CD14-positive monocyte (primary cell): Measurements from ENCODE around the gene COQ4. TPM values are rescaled to one million over a fixed set of nuclear protein-coding genes. Genes with fewer than 3 reads are reported as not detected.

ENCODE experiments used
- DNase-seq, 3 donors: peaks; one replicate each; pipeline ENCODE4 v3.0.0-alpha.2; 2011 to 2022
- H2AFZ ChIP-seq: 2 replicates; pipeline ENCODE4 v1.6.0; 2012; ENCODE audit warnings: mild to moderate bottlenecking, low read depth, low read length, inconsistent platforms; ENCODE audit not compliant: insufficient read depth, poor library complexity, severe bottlenecking
- H3K27ac ChIP-seq, 2 donors: 1 replicate in 1 of 2; 2 replicates in 1 of 2; pipeline ENCODE4 v1.5.1; 2012 to 2013; ENCODE audit warnings: low read length in 2 of 2, control low read depth in 1 of 2, inconsistent platforms in 1 of 2, low read depth in 1 of 2, mild to moderate bottlenecking in 1 of 2
- H3K27me3 ChIP-seq, 2 donors: one replicate each; pipeline versions ENCODE4 v1.6.0 to v1.6.1; 2011 to 2013; ENCODE audit warnings: low read length in 2 of 2; ENCODE audit not compliant: control insufficient read depth in 2 of 2, insufficient read depth in 2 of 2
- H3K36me3 ChIP-seq, 2 donors: replicated peaks in 1 of 2; 1 replicate in 1 of 2; 2 replicates in 1 of 2; pipeline versions ENCODE4 v1.5.1 to v1.6.1; 2012 to 2013; ENCODE audit warnings: low read length in 2 of 2, control low read depth in 1 of 2, inconsistent platforms in 1 of 2, mild to moderate bottlenecking in 1 of 2; ENCODE audit not compliant: insufficient read depth in 2 of 2, control insufficient read depth in 1 of 2
- H3K4me1 ChIP-seq, 2 donors: 1 replicate in 1 of 2; 2 replicates in 1 of 2; pipeline versions ENCODE4 v1.5.1 to v1.6.1; 2012 to 2013; ENCODE audit warnings: low read length in 2 of 2, control low read depth in 1 of 2, inconsistent platforms in 1 of 2, mild to moderate bottlenecking in 1 of 2, moderate library complexity in 1 of 2; ENCODE audit not compliant: insufficient read depth in 2 of 2, control insufficient read depth in 1 of 2
- H3K4me2 ChIP-seq: replicated peaks from 2 replicates; pipeline ENCODE3; 2012; ENCODE audit warnings: low read length, moderate library complexity, mild to moderate bottlenecking; ENCODE audit not compliant: poor library complexity, severe bottlenecking; ENCODE audit errors: extremely low read depth
- H3K4me3 ChIP-seq, 3 experiments: fragments of 200-600 bp in 1 of 3; sonication (generic) in 1 of 3; replicated peaks in 1 of 3; 1 replicate in 2 of 3; 2 replicates in 1 of 3; pipeline ENCODE4 v1.5.1; 2011 to 2013; ENCODE audit warnings: low read length in 3 of 3, mild to moderate bottlenecking in 3 of 3, control low read depth in 2 of 3, low read depth in 2 of 3, inconsistent platforms in 1 of 3, moderate library complexity in 1 of 3
- H3K79me2 ChIP-seq: 2 replicates; pipeline ENCODE4 v1.6.0; 2012; ENCODE audit warnings: mild to moderate bottlenecking, control low read depth, inconsistent platforms, low read length, moderate library complexity; ENCODE audit not compliant: insufficient read depth
- H3K9ac ChIP-seq: 2 replicates; pipeline ENCODE4 v1.6.0; 2017; ENCODE audit warnings: low read length, mild to moderate bottlenecking; ENCODE audit not compliant: insufficient read depth, poor library complexity, severe bottlenecking
- H3K9me3 ChIP-seq, 2 donors: replicated peaks in 1 of 2; 1 replicate in 1 of 2; 2 replicates in 1 of 2; pipeline versions ENCODE4 v1.5.1 to v1.6.1; 2012 to 2013; ENCODE audit warnings: low read length in 2 of 2, control low read depth in 1 of 2; ENCODE audit not compliant: control insufficient read depth in 1 of 2, insufficient read depth in 1 of 2
- H4K20me1 ChIP-seq: 2 replicates; pipeline ENCODE4 v1.6.0; 2012; ENCODE audit warnings: mild to moderate bottlenecking, low read length, control low read depth, moderate library complexity; ENCODE audit not compliant: insufficient read depth
- H3K27ac Mint-ChIP-seq, 7 donors: one replicate each; pipeline ENCODE4 v1.8.0; 2020; ENCODE audit warnings: mild to moderate bottlenecking in 7 of 7, mixed read lengths in 7 of 7, moderate library complexity in 6 of 7, inconsistent platforms in 2 of 7
- H3K27me3 Mint-ChIP-seq, 3 donors: one replicate each; pipeline ENCODE4 v1.8.0; 2021 to 2022; ENCODE audit warnings: low read depth in 3 of 3, mild to moderate bottlenecking in 3 of 3, mixed read lengths in 3 of 3, moderate library complexity in 3 of 3, inconsistent platforms in 1 of 3
- H3K36me3 Mint-ChIP-seq, 2 donors: one replicate each; pipeline ENCODE4 v1.8.0; 2020; ENCODE audit warnings: mixed read lengths in 2 of 2, inconsistent platforms in 1 of 2, mild to moderate bottlenecking in 1 of 2
- H3K4me1 Mint-ChIP-seq: one replicate; pipeline ENCODE4 v1.8.0; 2020; ENCODE audit warnings: mild to moderate bottlenecking, mixed read lengths
- H3K4me3 Mint-ChIP-seq, 2 donors: one replicate each; pipeline ENCODE4 v1.8.0; 2020; ENCODE audit warnings: mild to moderate bottlenecking in 2 of 2, mixed read lengths in 2 of 2, moderate library complexity in 1 of 2
- H3K9me3 Mint-ChIP-seq, 7 donors: one replicate each; pipeline ENCODE4 v1.8.0; 2020 to 2022; ENCODE audit warnings: mixed read lengths in 7 of 7, mild to moderate bottlenecking in 6 of 7, moderate library complexity in 6 of 7, inconsistent platforms in 2 of 7
- WGBS: methylation state at CpG from one replicate; pipeline ENCODE4 v1.1.5; 2013; ENCODE audit warnings: missing lambda C conversion rate; ENCODE audit not compliant: insufficient coverage; 5-methylcytosine and 5-hydroxymethylcytosine counted together
- intact Hi-C, 2 donors: fragments of 100-400 bp; cut with micrococcal nuclease; formaldehyde crosslinking; loops; one replicate each; pipeline versions ENCODE4 v1.15.0 to v1.15.1; 2023
- polyA plus RNA-seq, 3 donors: library from polyadenylated mRNA; depleted of rRNA in 1 of 3; unstranded in 2 of 3; stranded (reverse) in 1 of 3; fragments of 300-500 nt in 2 of 3; fragments of >200 nt in 1 of 3; fragmentation: Illumina TruSeq in 2 of 3; gene quantifications; 1 replicate in 2 of 3; 2 replicates in 1 of 3; pipeline ENCODE4 v1.2.3, GENCODE V29; 2012 to 2021
- TF ChIP-seq, protein P1 (sequence below): fragments of 200-600 bp; IDR thresholded peaks from one replicate; pipeline ENCODE4 v1.8.0; 2022; ENCODE audit warnings: antibody characterized with exemption, mild to moderate bottlenecking

Gene COQ4
- polyA plus RNA-seq, 3 donors, result 19.9 to 32.6 (median 20.4) TPM

GRCh38 chr9:128370752-128371629, 48.4 kb downstream of the COQ4 start, which contains the start of gene URM1:
URM1 (plus strand) TSS chr9:128371374; CDS start chr9:128371381, 7 bp downstream.
- peak within 1 kb of the TSS; percentile 75 to 94 (median 93) for H3K4me3 ChIP-seq
- H3K27ac Mint-ChIP-seq, result peak within 1 kb of the TSS; percentile 96 to 99 (median 98)
- no peaks in the 10 kb centered on the region for H3K27me3 ChIP-seq
- peaks cover 14% of the 10 kb centered on the region for H4K20me1 ChIP-seq
- peaks cover 18 to 29% of the 10 kb centered on the region in 2 donors for H3K36me3 Mint-ChIP-seq
- peak within 1 kb of the TSS; percentile 91 for H3K9ac ChIP-seq
- TF ChIP-seq, protein P1, sequence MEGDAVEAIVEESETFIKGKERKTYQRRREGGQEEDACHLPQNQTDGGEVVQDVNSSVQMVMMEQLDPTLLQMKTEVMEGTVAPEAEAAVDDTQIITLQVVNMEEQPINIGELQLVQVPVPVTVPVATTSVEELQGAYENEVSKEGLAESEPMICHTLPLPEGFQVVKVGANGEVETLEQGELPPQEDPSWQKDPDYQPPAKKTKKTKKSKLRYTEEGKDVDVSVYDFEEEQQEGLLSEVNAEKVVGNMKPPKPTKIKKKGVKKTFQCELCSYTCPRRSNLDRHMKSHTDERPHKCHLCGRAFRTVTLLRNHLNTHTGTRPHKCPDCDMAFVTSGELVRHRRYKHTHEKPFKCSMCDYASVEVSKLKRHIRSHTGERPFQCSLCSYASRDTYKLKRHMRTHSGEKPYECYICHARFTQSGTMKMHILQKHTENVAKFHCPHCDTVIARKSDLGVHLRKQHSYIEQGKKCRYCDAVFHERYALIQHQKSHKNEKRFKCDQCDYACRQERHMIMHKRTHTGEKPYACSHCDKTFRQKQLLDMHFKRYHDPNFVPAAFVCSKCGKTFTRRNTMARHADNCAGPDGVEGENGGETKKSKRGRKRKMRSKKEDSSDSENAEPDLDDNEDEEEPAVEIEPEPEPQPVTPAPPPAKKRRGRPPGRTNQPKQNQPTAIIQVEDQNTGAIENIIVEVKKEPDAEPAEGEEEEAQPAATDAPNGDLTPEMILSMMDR, result no peak
- peaks cover 48% of the 10 kb centered on the region for H3K79me2 ChIP-seq
- peaks cover 20 to 22% of the 10 kb centered on the region in 2 donors for H3K4me1 ChIP-seq
- H3K9me3 ChIP-seq, result no peaks in the 10 kb centered on the region
- peak within 1 kb of the TSS; percentile 83 for H3K4me2 ChIP-seq
- WGBS, result 0% methylated on average over 30 of the region's 55 CpGs
- H3K27me3 Mint-ChIP-seq, result peaks cover 0 to 3% (median 0%) of the 10 kb centered on the region in 3 donors
- peak within 1 kb of the TSS; percentile 89 to 96 for H3K4me3 Mint-ChIP-seq
- peaks cover 30% of the 10 kb centered on the region for H3K4me1 Mint-ChIP-seq
- peak within 1 kb of the TSS; percentile 83 to 99 for H3K27ac ChIP-seq
- no peaks in the 10 kb centered on the region for H3K9me3 Mint-ChIP-seq
- H2AFZ ChIP-seq, result peak within 1 kb of the TSS; percentile 88
- intact Hi-C loops, result loop anchor here (2.0 to 10.0 kb wide), 4 partner anchors 46 to 94 kb away; partner anchors contain the start of genes COQ4 (in 2 of the 2), TRUB2 (in 2 of the 2), GOLGA2 (in 1 of the 2) and ODF2 (in 1 of the 2)
- DNase-seq, result peak; percentile 96 to 99 (median 99)
- peaks cover 4 to 20% of the 10 kb centered on the region in 2 donors for H3K36me3 ChIP-seq

GRCh38 chr9:128371630-128372117, 49.0 kb downstream of the COQ4 start:
- Histone ChIP-seq H3K9me3 (no peaks in the 10 kb centered on the region), H3K27me3 (no peaks in the 10 kb centered on the region), H3K79me2 (peaks cover 52% of the 10 kb centered on the region), H4K20me1 (peaks cover 14% of the 10 kb centered on the region), H3K4me1 (peaks cover 20 to 22% of the 10 kb centered on the region in 2 donors), H3K27ac (peak overlapping the region; percentile 83 to 99), H2AFZ (peak overlapping the region; percentile 88), H3K4me3 (peak overlapping the region; percentile 75 to 94 (median 93)), H3K4me2 (peak overlapping the region; percentile 83), H3K9ac (peak overlapping the region; percentile 91), H3K36me3 (peaks cover 4 to 20% of the 10 kb centered on the region in 2 donors)
- TF ChIP-seq, protein P1, result no peak
- DNase-seq, result peak; percentile 22 to 49 (median 37)
- Mint-ChIP-seq H3K36me3 (peaks cover 18 to 30% of the 10 kb centered on the region in 2 donors), H3K9me3 (no peaks in the 10 kb centered on the region), H3K27me3 (peaks cover 0 to 3% (median 0%) of the 10 kb centered on the region in 3 donors), H3K27ac (peak overlapping the region; percentile 95 to 99 (median 98)), H3K4me1 (peaks cover 30% of the 10 kb centered on the region), H3K4me3 (peak overlapping the region; percentile 89 to 96)
- intact Hi-C loops, result loop anchor here (2.0 to 10.0 kb wide), 4 partner anchors 47 to 94 kb away; partner anchors contain the start of genes COQ4 (in 2 of the 2), TRUB2 (in 2 of the 2), GOLGA2 (in 1 of the 2) and ODF2 (in 1 of the 2)
- 0% methylated on average over 6 of the region's 10 CpGs for WGBS
